HepG2 (cell line): Measurements from ENCODE around the gene PKD2L1. TPM values are rescaled to one million over a fixed set of nuclear protein-coding genes. Genes with fewer than 3 reads are reported as not detected.

Experiments used
- ARNTL ChIP-seq: sonication (generic); formaldehyde crosslinking; IDR thresholded peaks from 2 replicates; pipeline ENCODE4 v1.4.0; 2020; ENCODE audit warnings: mild to moderate bottlenecking, missing genetic modification reagents
- GATAD1 ChIP-seq: IDR thresholded peaks from 2 replicates; pipeline ENCODE4 v1.6.1; 2016; ENCODE audit warnings: missing genetic modification reagents, missing compliant biosample characterization
- KLF16 ChIP-seq, 2 experiments: sonication (generic) in 1 of 2; formaldehyde crosslinking in 1 of 2; IDR thresholded peaks; 2 replicates each; pipeline versions ENCODE4 v1.6.1 to v1.8.0; 2016 to 2023; ENCODE audit warnings: missing genetic modification reagents in 2 of 2, missing compliant biosample characterization in 1 of 2
- NR2F2 ChIP-seq: IDR thresholded peaks from 2 replicates; pipeline ENCODE4 v1.6.1; 2012; ENCODE audit warnings: low read depth, inconsistent platforms, borderline replicate concordance
- RORA ChIP-seq: sonication (generic); formaldehyde crosslinking; IDR thresholded peaks from 2 replicates; pipeline ENCODE4 v1.5.0; 2020; ENCODE audit warnings: mild to moderate bottlenecking, missing genetic modification reagents, moderate library complexity
- SAFB2 ChIP-seq: sonication (generic); formaldehyde crosslinking; IDR thresholded peaks from 2 replicates; pipeline ENCODE4 v1.5.1; 2020; ENCODE audit warnings: missing genetic modification reagents, low read depth, mild to moderate bottlenecking, borderline replicate concordance
- ZNF264 ChIP-seq: sonication (generic); formaldehyde crosslinking; IDR thresholded peaks from 2 replicates; pipeline ENCODE4 v1.4.0; 2020; ENCODE audit warnings: missing genetic modification reagents
- polyA plus RNA-seq, 8 experiments: library from polyadenylated mRNA; depleted of rRNA in 3 of 8; stranded (reverse) in 7 of 8; unstranded in 1 of 8; fragments of >200 nt; fragmentation: Illumina TruSeq in 4 of 8; extraction: Trizol in 4 of 8; gene quantifications; 2 replicates each; pipeline versions ENCODE4 v1.2.1 to v1.2.3, GENCODE V29; 2011 to 2016; ENCODE audit warnings: low read depth in 4 of 8, missing spikeins in 1 of 8, mixed read lengths in 1 of 8; ENCODE audit not compliant: insufficient read depth in 1 of 8
- total RNA-seq, 5 experiments: library from RNA; depleted of rRNA; stranded (reverse); fragments of >200 nt; fragmentation: Illumina TruSeq; extraction: Trizol; gene quantifications; 2 replicates each; pipeline ENCODE4 v1.2.3, GENCODE V29; 2016; ENCODE audit warnings: low read depth in 1 of 5
- TF ChIP-seq, protein P1 (sequence below): sonication (generic); formaldehyde crosslinking; IDR thresholded peaks from 2 replicates; pipeline ENCODE4 v1.5.1; 2020; ENCODE audit warnings: mild to moderate bottlenecking, moderate library complexity, missing genetic modification reagents
- TF ChIP-seq, protein P2 (sequence below): IDR thresholded peaks from 2 replicates; pipeline ENCODE4 v1.4.0; 2020; ENCODE audit warnings: mild to moderate bottlenecking, missing genetic modification reagents
- TF ChIP-seq, protein P3 (sequence below): sonication (generic); formaldehyde crosslinking; IDR thresholded peaks from 2 replicates; pipeline ENCODE4 v1.8.0; 2022; ENCODE audit warnings: low read depth, missing genetic modification reagents

PKD2L1 gene
- total and polyA plus RNA-seq, 2 of the 13 experiments (the other 11 are each of a cell fraction or from before 2014, with no cell fraction given): 0.07 to 0.15 TPM

GRCh38 chr10:100346351-100346764, 16.3 kb upstream of the PKD2L1 start (continued):
- TF ChIP-seq GATAD1 (CRISPR knock-in tag) (peak; percentile 60; the same call in 1 of the 2 replicates), RORA (CRISPR knock-in tag) (no peak), NR2F2 (no peak), ZNF264 (0 out of 2 replicates have a peak, but pooled peaks have one; percentile 78), ARNTL (CRISPR knock-in tag) (peak; percentile 95), SAFB2 (CRISPR knock-in tag) (peak; percentile 63; the same call in 1 of the 2 replicates), KLF16 (CRISPR knock-in tag; IDR thresholded peaks at IDR 0.05) (peak in 1 of 2 experiments; percentile 46; a peak in 1 of 4 replicates)
- TF ChIP-seq, protein P1, sequence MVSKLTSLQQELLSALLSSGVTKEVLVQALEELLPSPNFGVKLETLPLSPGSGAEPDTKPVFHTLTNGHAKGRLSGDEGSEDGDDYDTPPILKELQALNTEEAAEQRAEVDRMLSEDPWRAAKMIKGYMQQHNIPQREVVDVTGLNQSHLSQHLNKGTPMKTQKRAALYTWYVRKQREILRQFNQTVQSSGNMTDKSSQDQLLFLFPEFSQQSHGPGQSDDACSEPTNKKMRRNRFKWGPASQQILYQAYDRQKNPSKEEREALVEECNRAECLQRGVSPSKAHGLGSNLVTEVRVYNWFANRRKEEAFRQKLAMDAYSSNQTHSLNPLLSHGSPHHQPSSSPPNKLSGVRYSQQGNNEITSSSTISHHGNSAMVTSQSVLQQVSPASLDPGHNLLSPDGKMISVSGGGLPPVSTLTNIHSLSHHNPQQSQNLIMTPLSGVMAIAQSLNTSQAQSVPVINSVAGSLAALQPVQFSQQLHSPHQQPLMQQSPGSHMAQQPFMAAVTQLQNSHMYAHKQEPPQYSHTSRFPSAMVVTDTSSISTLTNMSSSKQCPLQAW (CRISPR knock-in tag): peak; percentile 74
- TF ChIP-seq, protein P2, sequence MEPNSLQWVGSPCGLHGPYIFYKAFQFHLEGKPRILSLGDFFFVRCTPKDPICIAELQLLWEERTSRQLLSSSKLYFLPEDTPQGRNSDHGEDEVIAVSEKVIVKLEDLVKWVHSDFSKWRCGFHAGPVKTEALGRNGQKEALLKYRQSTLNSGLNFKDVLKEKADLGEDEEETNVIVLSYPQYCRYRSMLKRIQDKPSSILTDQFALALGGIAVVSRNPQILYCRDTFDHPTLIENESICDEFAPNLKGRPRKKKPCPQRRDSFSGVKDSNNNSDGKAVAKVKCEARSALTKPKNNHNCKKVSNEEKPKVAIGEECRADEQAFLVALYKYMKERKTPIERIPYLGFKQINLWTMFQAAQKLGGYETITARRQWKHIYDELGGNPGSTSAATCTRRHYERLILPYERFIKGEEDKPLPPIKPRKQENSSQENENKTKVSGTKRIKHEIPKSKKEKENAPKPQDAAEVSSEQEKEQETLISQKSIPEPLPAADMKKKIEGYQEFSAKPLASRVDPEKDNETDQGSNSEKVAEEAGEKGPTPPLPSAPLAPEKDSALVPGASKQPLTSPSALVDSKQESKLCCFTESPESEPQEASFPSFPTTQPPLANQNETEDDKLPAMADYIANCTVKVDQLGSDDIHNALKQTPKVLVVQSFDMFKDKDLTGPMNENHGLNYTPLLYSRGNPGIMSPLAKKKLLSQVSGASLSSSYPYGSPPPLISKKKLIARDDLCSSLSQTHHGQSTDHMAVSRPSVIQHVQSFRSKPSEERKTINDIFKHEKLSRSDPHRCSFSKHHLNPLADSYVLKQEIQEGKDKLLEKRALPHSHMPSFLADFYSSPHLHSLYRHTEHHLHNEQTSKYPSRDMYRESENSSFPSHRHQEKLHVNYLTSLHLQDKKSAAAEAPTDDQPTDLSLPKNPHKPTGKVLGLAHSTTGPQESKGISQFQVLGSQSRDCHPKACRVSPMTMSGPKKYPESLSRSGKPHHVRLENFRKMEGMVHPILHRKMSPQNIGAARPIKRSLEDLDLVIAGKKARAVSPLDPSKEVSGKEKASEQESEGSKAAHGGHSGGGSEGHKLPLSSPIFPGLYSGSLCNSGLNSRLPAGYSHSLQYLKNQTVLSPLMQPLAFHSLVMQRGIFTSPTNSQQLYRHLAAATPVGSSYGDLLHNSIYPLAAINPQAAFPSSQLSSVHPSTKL (CRISPR knock-in tag): peak; percentile 91
- TF ChIP-seq, protein P3, sequence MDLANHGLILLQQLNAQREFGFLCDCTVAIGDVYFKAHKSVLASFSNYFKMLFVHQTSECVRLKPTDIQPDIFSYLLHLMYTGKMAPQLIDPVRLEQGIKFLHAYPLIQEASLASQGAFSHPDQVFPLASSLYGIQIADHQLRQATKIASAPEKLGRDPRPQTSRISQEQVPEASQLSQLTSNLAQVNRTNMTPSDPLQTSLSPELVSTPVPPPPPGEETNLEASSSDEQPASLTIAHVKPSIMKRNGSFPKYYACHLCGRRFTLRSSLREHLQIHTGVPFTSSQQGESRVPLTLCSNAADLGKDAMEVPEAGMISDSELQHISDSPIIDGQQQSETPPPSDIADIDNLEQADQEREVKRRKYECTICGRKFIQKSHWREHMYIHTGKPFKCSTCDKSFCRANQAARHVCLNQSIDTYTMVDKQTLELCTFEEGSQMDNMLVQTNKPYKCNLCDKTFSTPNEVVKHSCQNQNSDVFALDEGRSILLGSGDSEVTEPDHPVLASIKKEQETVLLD: peak; percentile 75
